Measurements from ENCODE around the gene FHIT. TPM values are rescaled to one million over a fixed set of nuclear protein-coding genes. Genes with fewer than 3 reads are reported as not detected.

Gene FHIT
- total and polyA plus RNA-seq, 9 donors = 5.1 to 11.8 (median 9.5) TPM

DNA sequence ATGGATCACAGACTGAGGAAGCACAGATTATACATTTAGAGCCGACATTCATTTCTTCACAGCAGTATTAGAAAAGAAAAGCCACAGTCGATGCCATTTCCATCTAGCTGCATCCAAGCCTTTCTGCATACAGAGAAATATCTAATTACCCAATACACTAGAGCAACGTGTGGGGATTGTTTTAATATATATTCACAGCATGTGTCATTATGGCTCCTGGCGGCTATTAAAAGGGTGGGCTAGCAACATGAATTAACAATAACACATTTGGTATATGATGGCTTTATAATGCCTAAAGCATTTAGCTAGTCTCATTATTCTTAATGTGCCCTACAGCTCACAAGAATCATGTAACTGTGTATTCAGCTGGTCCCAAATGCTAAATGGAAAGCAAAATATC is 1030.5 kb downstream of the FHIT start:
- WGBS, 3 donors = 90 to 92% (median 91%) methylated on average over 4 of the region's 4 CpGs

DNA sequence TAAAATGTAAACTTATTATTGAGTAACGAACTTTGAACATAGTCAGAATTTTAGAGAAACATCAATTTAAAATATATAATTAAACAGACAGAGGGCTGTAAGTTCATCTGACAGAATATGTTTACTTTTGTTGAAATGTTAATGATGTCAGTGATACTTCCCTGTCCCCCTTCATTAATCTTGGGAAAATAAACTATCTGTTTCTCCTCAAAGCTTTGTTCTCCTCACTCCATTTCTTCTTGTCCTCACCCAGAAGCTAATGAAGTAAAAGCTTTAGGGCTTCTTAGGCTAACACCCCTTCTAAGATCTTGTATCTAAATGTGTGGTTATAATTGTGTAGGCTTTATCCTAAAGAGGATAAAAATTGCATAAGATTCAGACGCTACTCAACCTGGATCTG is 1031.8 kb downstream of the FHIT start:
- Histone ChIP-seq H3K9me3 (no peaks in the 10 kb centered on the region), H3K27me3 (no peaks in the 10 kb centered on the region), H3K36me3 (no peaks in the 10 kb centered on the region), H3K27ac (no peak overlapping the region), H3K4me1 (ENCODE audit: insufficient read depth) (peaks cover 3% of the 10 kb centered on the region), H3K4me3 (no peak overlapping the region)
- DNase-seq = no peak
- intact Hi-C loops (cut with DNase I) = no loop called here
- WGBS, 3 donors = 93 to 99% (median 99%) methylated on average over 2 of the region's 2 CpGs
- TF ChIP-seq POLR2A (IDR thresholded peaks at IDR 0.05) (no peak), EP300 (IDR thresholded peaks at IDR 0.05) (no peak)
- TF ChIP-seq, protein P1, sequence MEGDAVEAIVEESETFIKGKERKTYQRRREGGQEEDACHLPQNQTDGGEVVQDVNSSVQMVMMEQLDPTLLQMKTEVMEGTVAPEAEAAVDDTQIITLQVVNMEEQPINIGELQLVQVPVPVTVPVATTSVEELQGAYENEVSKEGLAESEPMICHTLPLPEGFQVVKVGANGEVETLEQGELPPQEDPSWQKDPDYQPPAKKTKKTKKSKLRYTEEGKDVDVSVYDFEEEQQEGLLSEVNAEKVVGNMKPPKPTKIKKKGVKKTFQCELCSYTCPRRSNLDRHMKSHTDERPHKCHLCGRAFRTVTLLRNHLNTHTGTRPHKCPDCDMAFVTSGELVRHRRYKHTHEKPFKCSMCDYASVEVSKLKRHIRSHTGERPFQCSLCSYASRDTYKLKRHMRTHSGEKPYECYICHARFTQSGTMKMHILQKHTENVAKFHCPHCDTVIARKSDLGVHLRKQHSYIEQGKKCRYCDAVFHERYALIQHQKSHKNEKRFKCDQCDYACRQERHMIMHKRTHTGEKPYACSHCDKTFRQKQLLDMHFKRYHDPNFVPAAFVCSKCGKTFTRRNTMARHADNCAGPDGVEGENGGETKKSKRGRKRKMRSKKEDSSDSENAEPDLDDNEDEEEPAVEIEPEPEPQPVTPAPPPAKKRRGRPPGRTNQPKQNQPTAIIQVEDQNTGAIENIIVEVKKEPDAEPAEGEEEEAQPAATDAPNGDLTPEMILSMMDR (IDR thresholded peaks at IDR 0.05) = no peak

More for the DNA sequence above, 1030.5 kb downstream of the FHIT start:
- Histone ChIP-seq H3K9me3 (no peaks in the 10 kb centered on the region), H3K4me3 (no peak overlapping the region), H3K27me3 (no peaks in the 10 kb centered on the region), H3K36me3 (no peaks in the 10 kb centered on the region), H3K27ac (no peak overlapping the region), H3K4me1 (ENCODE audit: insufficient read depth) (peaks cover 3% of the 10 kb centered on the region)
- intact Hi-C loops (cut with DNase I) = no loop called here
- no peak for DNase-seq
- TF ChIP-seq EP300 (IDR thresholded peaks at IDR 0.05) (no peak), POLR2A (IDR thresholded peaks at IDR 0.05) (no peak)
- TF ChIP-seq, protein P1 (IDR thresholded peaks at IDR 0.05) = no peak

DNA sequence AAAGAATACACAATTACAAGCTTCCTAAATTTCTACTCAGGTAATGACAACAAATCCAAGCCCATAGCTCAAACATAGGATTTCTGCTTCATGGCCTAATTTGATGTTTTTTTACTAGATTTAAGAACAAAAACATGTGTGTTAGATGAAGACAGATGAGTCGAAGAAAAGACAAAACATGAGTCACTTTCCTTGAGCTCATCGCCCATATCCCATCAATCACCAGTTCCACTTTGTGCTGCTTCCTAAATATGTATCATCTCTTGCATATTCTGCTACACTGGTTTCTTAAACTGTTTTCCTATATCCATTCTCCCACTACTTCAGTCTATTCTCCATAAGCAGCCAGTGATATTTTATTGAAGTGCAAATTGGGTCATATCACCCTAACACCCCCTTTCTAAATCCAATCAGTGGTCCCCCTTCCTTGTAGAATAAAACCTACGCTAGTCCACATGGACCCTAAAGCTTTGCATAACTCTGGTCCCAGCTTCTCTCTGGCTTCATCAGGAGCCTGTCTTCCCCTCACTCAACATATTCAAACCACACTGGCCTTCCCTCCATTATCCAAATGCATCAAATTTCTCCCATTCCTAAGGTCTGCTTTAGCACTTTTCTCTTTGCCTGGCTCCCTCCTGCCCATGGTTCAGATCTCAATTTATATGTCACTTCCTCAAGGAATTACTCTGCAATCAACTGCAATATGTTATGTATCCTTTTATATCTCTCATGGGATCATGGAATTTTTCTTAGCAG is 1033.9 kb downstream of the FHIT start:
- TF ChIP-seq, protein P1 (IDR thresholded peaks at IDR 0.05) = no peak
- no peak for TF ChIP-seq POLR2A (IDR thresholded peaks at IDR 0.05)
- TF ChIP-seq EP300 (IDR thresholded peaks at IDR 0.05) = no peak
- H3K4me3 ChIP-seq = no peak overlapping the region
- no peaks in the 10 kb centered on the region for H3K9me3 ChIP-seq
- H3K27me3 ChIP-seq = no peaks in the 10 kb centered on the region
- H3K27ac ChIP-seq = no peak overlapping the region
- no peaks in the 10 kb centered on the region for H3K36me3 ChIP-seq
- intact Hi-C loops (cut with DNase I) = no loop called here
- 72 to 87% (median 86%) methylated on average over 3 of the region's 3 CpGs for WGBS, 3 donors
- DNase-seq = no peak
- H3K4me1 ChIP-seq (ENCODE audit: insufficient read depth) = peaks cover 3% of the 10 kb centered on the region

DNA sequence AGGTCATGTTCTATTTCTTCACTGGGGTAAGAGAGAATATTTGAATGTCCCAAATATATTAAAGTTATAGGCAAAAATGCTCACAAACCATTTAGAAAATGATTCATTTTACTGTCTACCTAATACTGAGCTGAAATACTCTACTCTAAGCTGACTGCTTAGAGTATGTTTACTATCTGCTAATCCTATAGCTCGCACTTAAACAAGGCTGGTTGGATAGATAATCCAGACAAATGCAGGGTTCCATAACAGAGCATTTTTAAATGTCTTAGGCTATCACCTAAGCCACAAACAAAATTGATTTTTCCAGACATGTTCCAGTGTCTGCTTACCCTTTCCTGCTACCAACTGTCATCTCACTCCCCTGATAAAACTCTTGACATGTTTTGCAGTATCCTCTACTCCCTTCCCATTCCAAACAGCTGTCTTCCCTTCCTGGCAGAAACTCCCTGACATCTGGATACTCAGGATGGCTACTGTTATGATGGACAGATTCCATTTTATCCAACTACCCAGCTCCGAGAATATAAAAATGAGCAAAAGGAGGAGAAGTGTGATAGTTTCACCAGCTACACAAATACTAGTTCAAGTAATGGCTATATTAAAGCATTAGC is 1034.7 kb downstream of the FHIT start:
- WGBS, 3 donors = 56 to 69% (median 67%) methylated on average over 2 of the region's 2 CpGs
- no peaks in the 10 kb centered on the region for H3K36me3 ChIP-seq
- no peaks in the 10 kb centered on the region for H3K27me3 ChIP-seq
- H3K9me3 ChIP-seq = no peaks in the 10 kb centered on the region
- peaks cover 3% of the 10 kb centered on the region for H3K4me1 ChIP-seq (ENCODE audit: insufficient read depth)
- H3K4me3 ChIP-seq = no peak overlapping the region
- DNase-seq = no peak
- TF ChIP-seq, protein P1 (IDR thresholded peaks at IDR 0.05) = no peak
- TF ChIP-seq EP300 (IDR thresholded peaks at IDR 0.05) (no peak), POLR2A (IDR thresholded peaks at IDR 0.05) (no peak)
- H3K27ac ChIP-seq = no peak overlapping the region
- intact Hi-C loops (cut with DNase I) = no loop called here

All from ovary (tissue), 9 donors.